ENCODE measurements around the gene IDNK. TPM values are rescaled to one million over a fixed set of nuclear protein-coding genes. Genes with fewer than 3 reads are reported as not detected.
A peak's percentile ranks its signal among the peaks of the same experiment; 100 is the strongest.
"Not testable (repeated sequence)": the region's sequence is repeated elsewhere in the genome, so short reads cannot be mapped to it uniquely, and the experiment has no call there.

IDNK gene
- total RNA-seq, 1 donor from 2014 or later: 4.5 TPM

DNA sequence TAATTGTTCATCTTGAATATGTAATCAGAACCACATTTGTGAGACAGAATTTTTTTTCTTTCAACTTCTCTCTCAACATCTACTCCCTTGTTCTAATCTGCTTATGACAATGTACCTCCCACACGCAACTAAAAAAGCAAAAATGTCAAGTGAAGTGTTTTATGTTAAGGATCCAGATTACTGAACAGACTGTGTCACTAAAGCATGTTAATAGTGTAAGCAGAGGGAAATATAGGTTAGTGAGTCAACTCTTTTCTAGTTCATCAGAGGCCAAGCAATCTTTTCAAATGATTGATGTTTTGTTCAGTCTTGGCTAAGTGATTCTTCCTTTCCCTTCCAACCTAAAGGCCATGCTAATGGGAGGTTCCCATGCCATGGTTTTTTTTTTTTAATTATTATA, 34.7 kb upstream of the IDNK start:
- Mint-ChIP-seq H3K27me3 (no peaks in the 10 kb centered on the region), H3K27ac (no peak overlapping the region), H3K36me3 (ENCODE audit: insufficient read depth) (peaks cover 1% of the 10 kb centered on the region), H3K4me3 (ENCODE audit: low read depth) (no peak overlapping the region), H3K4me1 (ENCODE audit: low read depth) (no peaks in the 10 kb centered on the region), H3K9me3 (ENCODE audit: low read depth) (no peaks in the 10 kb centered on the region)
- no peak for TF ChIP-seq CTCF (IDR thresholded peaks at IDR 0.05; ENCODE audit: unreplicated experiment)
- no peak for DNase-seq (ENCODE audit: low spot score, unreplicated experiment)

DNA sequence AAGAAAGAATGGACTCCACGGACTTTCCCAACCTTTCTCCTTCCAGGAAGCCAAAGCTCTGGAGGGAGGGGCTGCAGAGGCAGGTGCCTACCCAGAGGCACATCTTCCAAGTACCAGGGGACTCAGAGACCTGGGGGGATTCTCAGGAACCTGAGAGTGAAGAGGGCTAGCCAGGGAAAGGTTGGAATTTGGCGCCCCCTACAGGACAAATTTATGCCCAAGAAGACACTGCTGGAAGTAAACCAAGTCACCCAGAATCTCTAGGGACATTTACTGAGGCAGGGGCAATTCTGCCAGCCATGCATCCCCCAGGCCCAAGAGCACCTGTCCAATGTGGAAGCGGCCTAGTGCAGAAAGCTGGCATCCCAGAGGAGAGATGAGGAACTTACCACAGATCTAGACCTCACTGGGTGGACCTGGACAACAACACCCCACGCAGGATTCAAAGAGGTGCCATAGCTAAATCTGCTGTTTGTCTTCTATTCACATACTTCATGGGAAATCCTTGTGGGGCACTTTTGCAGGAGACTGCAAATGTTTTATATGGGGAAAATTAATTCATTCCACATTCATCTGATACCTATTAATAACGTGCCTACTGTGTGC, 25.9 kb upstream of the IDNK start:
- Mint-ChIP-seq H3K27me3 (peaks cover 7% of the 10 kb centered on the region), H3K36me3 (ENCODE audit: insufficient read depth) (no peaks in the 10 kb centered on the region), H3K27ac (no peak overlapping the region), H3K4me3 (ENCODE audit: low read depth) (no peak overlapping the region), H3K4me1 (ENCODE audit: low read depth) (no peaks in the 10 kb centered on the region), H3K9me3 (ENCODE audit: low read depth) (no peaks in the 10 kb centered on the region)
- peak; percentile 36 for DNase-seq (ENCODE audit: low spot score, unreplicated experiment)
- peak; percentile 75 for TF ChIP-seq CTCF (IDR thresholded peaks at IDR 0.05; ENCODE audit: unreplicated experiment)

- Mint-ChIP-seq H3K36me3 (ENCODE audit: insufficient read depth) (no peaks in the 10 kb centered on the region), H3K27me3 (peaks cover 7% of the 10 kb centered on the region), H3K9me3 (ENCODE audit: low read depth) (no peaks in the 10 kb centered on the region), H3K4me3 (ENCODE audit: low read depth) (no peak overlapping the region), H3K27ac (no peak overlapping the region), H3K4me1 (ENCODE audit: low read depth) (no peaks in the 10 kb centered on the region)
- no peak for DNase-seq (ENCODE audit: low spot score, unreplicated experiment)
- no peak for TF ChIP-seq CTCF (IDR thresholded peaks at IDR 0.05; ENCODE audit: unreplicated experiment)
These were observed 24.5 kb upstream of the IDNK start for GRCh38 chr9:83598487-83598886.

DNA sequence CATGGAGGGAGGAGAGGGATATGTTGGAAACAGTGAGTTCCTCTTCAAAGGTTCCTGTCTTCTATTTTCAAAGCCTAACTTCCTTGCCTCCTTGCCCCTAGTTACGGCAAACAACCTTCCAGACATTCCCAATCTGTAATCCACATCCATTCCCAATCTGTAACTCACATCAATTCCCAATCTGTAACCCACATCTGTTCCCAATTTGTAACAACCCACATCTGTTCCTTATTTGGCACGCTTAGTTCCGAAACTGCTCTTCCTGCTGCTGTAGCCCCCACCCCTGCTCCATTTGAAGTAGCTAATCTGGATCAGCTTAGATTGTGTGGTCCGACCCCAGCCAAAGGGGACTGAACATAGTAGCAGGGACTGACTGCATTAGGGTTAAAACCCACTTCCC, 23.9 kb upstream of the IDNK start:
- Mint-ChIP-seq H3K27me3 (peaks cover 7% of the 10 kb centered on the region), H3K27ac (no peak overlapping the region), H3K4me1 (ENCODE audit: low read depth) (no peaks in the 10 kb centered on the region), H3K9me3 (ENCODE audit: low read depth) (no peaks in the 10 kb centered on the region), H3K36me3 (ENCODE audit: insufficient read depth) (no peaks in the 10 kb centered on the region), H3K4me3 (ENCODE audit: low read depth) (no peak overlapping the region)
- no peak for DNase-seq (ENCODE audit: low spot score, unreplicated experiment)
- TF ChIP-seq CTCF (IDR thresholded peaks at IDR 0.05; ENCODE audit: unreplicated experiment): no peak

DNA sequence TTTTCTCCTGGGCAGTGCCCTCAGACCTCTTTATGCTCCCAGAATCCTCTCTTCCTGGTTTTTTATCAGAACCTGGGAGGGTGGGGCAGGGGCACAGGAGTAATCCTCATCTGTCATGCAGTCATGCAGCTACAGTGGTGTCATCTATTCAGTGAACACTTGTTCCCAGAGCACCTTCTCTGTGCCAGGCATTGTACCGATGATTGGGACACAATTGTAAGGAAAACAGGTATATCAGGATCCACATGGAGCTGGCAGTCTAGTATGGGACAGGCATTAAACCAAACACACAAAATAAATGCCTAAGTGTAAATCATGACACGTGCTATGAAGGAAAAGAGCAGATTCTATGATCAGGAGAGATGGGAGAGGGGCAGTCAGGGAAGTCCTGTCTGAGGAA, 21.5 kb upstream of the IDNK start:
- no peak for TF ChIP-seq CTCF (IDR thresholded peaks at IDR 0.05; ENCODE audit: unreplicated experiment)
- no peak overlapping the region for H3K4me3 Mint-ChIP-seq (ENCODE audit: low read depth)
- H3K4me1 Mint-ChIP-seq (ENCODE audit: low read depth): no peaks in the 10 kb centered on the region
- no peaks in the 10 kb centered on the region for H3K9me3 Mint-ChIP-seq (ENCODE audit: low read depth)
- H3K27me3 Mint-ChIP-seq: peaks cover 7% of the 10 kb centered on the region
- H3K27ac Mint-ChIP-seq: no peak overlapping the region
- H3K36me3 Mint-ChIP-seq (ENCODE audit: insufficient read depth): no peaks in the 10 kb centered on the region
- no peak for DNase-seq (ENCODE audit: low spot score, unreplicated experiment)

GRCh38 chr9:83607620-83608019, 15.3 kb upstream of the IDNK start:
- not testable (repeated sequence) for H3K36me3 Mint-ChIP-seq (ENCODE audit: insufficient read depth); H3K27ac Mint-ChIP-seq; H3K4me3 Mint-ChIP-seq (ENCODE audit: low read depth); H3K9me3 Mint-ChIP-seq (ENCODE audit: low read depth); H3K27me3 Mint-ChIP-seq; DNase-seq (ENCODE audit: low spot score, unreplicated experiment)
- H3K4me1 Mint-ChIP-seq (ENCODE audit: low read depth): peaks cover 12% of the 10 kb centered on the region

DNA sequence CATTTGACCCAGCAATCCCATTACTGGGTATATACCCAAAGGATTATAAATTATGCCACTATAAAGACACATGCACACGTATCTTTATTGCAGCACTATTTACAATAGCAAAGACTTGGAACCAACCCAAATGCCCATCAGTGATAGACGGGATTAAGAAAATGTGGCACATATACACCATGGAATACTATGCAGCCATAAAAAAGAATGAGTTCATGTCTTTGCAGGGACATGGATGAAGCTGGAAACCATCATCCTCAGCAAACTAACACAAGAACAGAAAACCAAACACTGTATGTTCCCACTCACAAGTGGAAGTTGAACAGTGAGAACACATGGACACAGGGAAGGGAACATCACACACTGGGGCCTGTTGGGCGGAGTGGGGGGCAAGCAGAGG, 9.6 kb upstream of the IDNK start:
- H3K27me3 Mint-ChIP-seq; H3K9me3 Mint-ChIP-seq (ENCODE audit: low read depth); H3K36me3 Mint-ChIP-seq (ENCODE audit: insufficient read depth); H3K27ac Mint-ChIP-seq; H3K4me3 Mint-ChIP-seq (ENCODE audit: low read depth); DNase-seq (ENCODE audit: low spot score, unreplicated experiment): not testable (repeated sequence)
- H3K4me1 Mint-ChIP-seq (ENCODE audit: low read depth): peaks cover 19% of the 10 kb centered on the region

All from progenitor cell of endocrine pancreas (in vitro differentiated cells).